Esophagus (tissue), 2 donors: ENCODE results near the gene ARMH2. TPM values are rescaled to one million over a fixed set of nuclear protein-coding genes. Genes with fewer than 3 reads are reported as not detected.
A peak's percentile ranks its signal among the peaks of the same experiment; 100 is the strongest.

Source experiments
- H3K27ac ChIP-seq, 2 donors: one replicate each; pipeline ENCODE4 v1.5.1; 2013; ENCODE audit warnings: low read depth in 2 of 2, mild to moderate bottlenecking in 2 of 2, inconsistent platforms in 1 of 2, low read length in 1 of 2, moderate library complexity in 1 of 2
- H3K27me3 ChIP-seq, 2 donors: one replicate each; pipeline ENCODE4 v1.6.1; 2013; ENCODE audit warnings: low read length in 2 of 2, control low read depth in 1 of 2, mild to moderate bottlenecking in 1 of 2; ENCODE audit not compliant: insufficient read depth in 2 of 2, control insufficient read depth in 1 of 2
- H3K36me3 ChIP-seq, 2 donors: one replicate each; pipeline ENCODE4 v1.6.1; 2013; ENCODE audit warnings: low read length in 1 of 2; ENCODE audit not compliant: control insufficient read depth in 2 of 2, insufficient read depth in 2 of 2
- H3K4me1 ChIP-seq, 2 donors: one replicate each; pipeline ENCODE4 v1.6.1; 2013; ENCODE audit warnings: low read length in 1 of 2; ENCODE audit not compliant: control insufficient read depth in 2 of 2, insufficient read depth in 2 of 2
- H3K4me3 ChIP-seq, 2 donors: one replicate each; pipeline ENCODE4 v1.5.1; 2013; ENCODE audit warnings: low read length in 2 of 2, mild to moderate bottlenecking in 2 of 2, low read depth in 1 of 2, moderate library complexity in 1 of 2
- H3K9me3 ChIP-seq, 2 donors: one replicate each; pipeline ENCODE4 v1.6.1; 2013; ENCODE audit warnings: mild to moderate bottlenecking in 2 of 2, low read depth in 1 of 2, low read length in 1 of 2, moderate library complexity in 1 of 2; ENCODE audit not compliant: control insufficient read depth in 2 of 2, insufficient read depth in 1 of 2
- WGBS, 2 donors: extraction: QIAGEN DNeasy Blood & Tissue Kit; methylation state at CpG; one replicate each; pipeline ENCODE4 v1.1.7; 2013; 5-methylcytosine and 5-hydroxymethylcytosine counted together
- polyA plus RNA-seq, 2 donors: library from polyadenylated mRNA; stranded (reverse); fragments of 200-250 nt; gene quantifications; one replicate each; pipeline ENCODE4 v1.2.3, GENCODE V29; 2013
- donor health status: healthy with polysubstance abuse.
- donor health status: Bipolar disorder and iron deficiency.

Gene ARMH2
- polyA plus RNA-seq, 2 donors, result not detected

DNA sequence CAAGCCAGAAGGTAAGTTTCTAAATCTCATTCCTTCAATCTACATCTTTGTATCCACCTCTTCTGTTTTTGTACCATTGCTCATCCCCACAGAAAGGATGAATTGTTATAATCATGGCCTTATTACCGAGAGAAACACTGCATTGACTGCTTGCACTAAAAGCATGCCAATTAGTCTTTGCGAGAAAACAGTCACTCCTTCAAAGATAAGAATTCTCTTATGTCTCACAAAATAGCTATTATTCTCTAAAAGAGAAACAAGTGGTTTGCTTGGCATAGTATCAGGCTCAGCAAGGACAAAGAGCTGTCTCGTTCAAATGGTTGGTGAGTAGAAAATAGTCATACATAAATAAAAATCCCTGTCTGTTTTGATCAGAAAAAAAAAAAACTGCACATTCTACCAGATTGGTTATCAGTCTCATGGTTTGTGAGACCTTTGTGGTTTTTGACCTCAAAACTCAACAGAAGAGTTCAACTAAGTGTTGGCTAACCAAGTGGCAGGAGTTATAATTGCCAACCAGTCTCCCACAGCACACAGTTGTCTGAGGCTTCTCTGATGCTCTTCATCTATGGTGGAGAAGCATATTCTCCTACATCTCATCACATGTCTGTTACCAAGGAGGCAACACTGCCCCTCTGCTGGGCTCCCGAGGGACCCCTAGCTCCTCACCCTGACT is 35.1 kb upstream of the ARMH2 start:
- H3K4me1 ChIP-seq, result peaks cover 0 to 3% of the 10 kb centered on the region in 2 donors
- no peaks in the 10 kb centered on the region for H3K36me3 ChIP-seq
- 89% methylated on average over 4 of the region's 4 CpGs for WGBS, 2 donors
- no peaks in the 10 kb centered on the region for H3K9me3 ChIP-seq
- no peak overlapping the region for H3K27ac ChIP-seq
- H3K4me3 ChIP-seq, result no peak overlapping the region
- no peaks in the 10 kb centered on the region for H3K27me3 ChIP-seq

GRCh38 chr6:24832794-24833193 is 34.1 kb upstream of the ARMH2 start:
- peaks cover 0 to 5% of the 10 kb centered on the region in 2 donors for H3K4me1 ChIP-seq
- WGBS, 2 donors, result 97% methylated on average over 1 of the region's 1 CpG
- no peak overlapping the region for H3K4me3 ChIP-seq
- H3K9me3 ChIP-seq, result no peaks in the 10 kb centered on the region
- H3K27ac ChIP-seq, result no peak overlapping the region
- H3K27me3 ChIP-seq, result no peaks in the 10 kb centered on the region
- no peaks in the 10 kb centered on the region for H3K36me3 ChIP-seq

DNA sequence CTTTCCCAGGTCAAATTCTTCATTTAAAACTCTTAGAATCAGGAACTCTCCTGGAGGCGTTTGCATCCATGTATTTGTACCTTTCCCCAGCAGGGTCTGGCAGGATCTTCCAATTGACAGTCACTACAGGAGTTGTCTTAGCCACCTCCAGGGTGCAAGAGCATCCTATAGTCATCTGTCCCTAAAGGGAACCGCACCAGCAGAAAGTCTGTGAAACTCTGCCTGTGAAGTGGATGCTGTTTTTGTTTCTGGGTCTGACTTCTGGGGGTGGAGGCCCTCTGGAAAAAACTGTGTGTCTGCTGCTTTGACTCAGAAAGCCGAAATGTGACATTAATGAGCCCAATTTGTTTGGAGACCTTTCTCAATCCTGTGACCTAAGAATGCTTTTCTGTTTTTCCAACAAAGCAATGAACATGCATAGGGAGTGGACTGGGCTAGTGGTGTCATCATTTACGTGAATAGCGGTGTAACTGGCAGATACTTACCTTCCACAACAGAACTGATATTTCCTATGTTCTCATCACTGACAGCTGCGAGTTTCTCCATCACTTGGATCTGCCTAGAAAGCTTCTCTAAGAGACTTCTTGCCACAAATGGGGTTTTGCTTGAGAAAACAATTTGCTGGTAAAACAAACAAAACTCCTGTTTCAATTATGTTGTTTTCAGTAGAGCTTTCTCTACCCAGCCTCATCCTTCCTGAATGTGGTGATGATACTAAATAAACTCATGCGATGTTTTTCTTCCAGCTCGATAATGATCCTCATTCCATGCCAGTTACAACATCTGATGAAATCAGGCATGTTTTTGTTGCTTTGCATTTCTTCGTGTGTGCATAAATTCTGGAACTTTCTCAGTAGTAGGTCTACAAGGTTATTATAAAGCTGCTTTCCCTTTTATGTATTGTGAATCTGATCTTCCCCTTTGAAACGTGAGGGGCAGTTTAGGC is 33.3 kb upstream of the ARMH2 start:
- WGBS, 2 donors, result 75 to 78% methylated on average over 10 of the region's 10 CpGs
- no peaks in the 10 kb centered on the region for H3K9me3 ChIP-seq
- no peak overlapping the region for H3K27ac ChIP-seq
- H3K4me1 ChIP-seq, result peaks cover 0 to 7% of the 10 kb centered on the region in 2 donors
- H3K4me3 ChIP-seq, result no peak overlapping the region
- no peaks in the 10 kb centered on the region for H3K27me3 ChIP-seq
- H3K36me3 ChIP-seq, result no peaks in the 10 kb centered on the region

DNA sequence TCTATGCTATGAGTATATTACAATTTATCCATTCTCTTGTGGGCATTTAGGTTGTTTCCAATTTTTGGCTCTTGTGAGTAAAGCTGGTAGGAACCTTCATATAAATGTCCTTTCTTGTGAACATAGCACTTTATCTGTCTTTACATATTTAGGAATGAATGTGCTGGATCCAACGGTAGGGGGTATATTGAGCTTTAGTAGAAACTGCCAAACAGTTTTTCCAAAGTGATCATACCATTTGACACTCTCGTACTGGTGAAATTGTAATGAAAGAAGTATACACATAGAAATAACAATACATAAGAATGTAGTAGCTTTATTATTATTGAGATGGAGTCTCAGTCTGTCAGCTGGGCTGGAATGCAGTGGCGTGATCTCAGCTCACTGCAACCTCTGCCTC is 30.9 kb upstream of the ARMH2 start:
- peaks cover 0 to 5% of the 10 kb centered on the region in 2 donors for H3K4me1 ChIP-seq
- WGBS, 2 donors, result 84 to 93% methylated on average over 3 of the region's 3 CpGs
- no peak overlapping the region for H3K4me3 ChIP-seq
- no peak overlapping the region for H3K27ac ChIP-seq
- H3K36me3 ChIP-seq, result no peaks in the 10 kb centered on the region
- H3K27me3 ChIP-seq, result no peaks in the 10 kb centered on the region
- H3K9me3 ChIP-seq, result no peaks in the 10 kb centered on the region

DNA sequence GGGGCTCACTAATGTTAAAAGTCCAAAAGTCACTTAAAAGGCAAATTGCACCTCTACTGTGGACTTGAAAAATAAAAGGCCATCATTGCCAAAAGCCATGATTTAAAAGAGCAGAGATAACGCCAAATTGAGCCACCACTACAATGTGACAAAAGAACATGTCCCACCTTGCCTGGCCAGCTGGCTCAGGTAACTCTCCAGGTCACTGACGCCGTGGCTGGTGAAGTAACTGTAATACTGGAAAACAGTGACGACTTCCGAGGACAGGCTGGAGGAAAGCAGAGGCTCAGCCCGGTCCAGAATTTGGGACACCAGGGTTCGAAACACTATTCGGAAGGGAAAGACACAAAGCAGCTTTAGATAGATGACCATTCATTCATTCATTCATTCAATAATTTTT is 29.3 kb upstream of the ARMH2 start:
- no peak overlapping the region for H3K27ac ChIP-seq
- peaks cover 0 to 5% of the 10 kb centered on the region in 2 donors for H3K4me1 ChIP-seq
- no peaks in the 10 kb centered on the region for H3K27me3 ChIP-seq
- H3K4me3 ChIP-seq, result no peak overlapping the region
- H3K36me3 ChIP-seq, result no peaks in the 10 kb centered on the region
- no peaks in the 10 kb centered on the region for H3K9me3 ChIP-seq
- 72 to 75% methylated on average over 8 of the region's 8 CpGs for WGBS, 2 donors

DNA sequence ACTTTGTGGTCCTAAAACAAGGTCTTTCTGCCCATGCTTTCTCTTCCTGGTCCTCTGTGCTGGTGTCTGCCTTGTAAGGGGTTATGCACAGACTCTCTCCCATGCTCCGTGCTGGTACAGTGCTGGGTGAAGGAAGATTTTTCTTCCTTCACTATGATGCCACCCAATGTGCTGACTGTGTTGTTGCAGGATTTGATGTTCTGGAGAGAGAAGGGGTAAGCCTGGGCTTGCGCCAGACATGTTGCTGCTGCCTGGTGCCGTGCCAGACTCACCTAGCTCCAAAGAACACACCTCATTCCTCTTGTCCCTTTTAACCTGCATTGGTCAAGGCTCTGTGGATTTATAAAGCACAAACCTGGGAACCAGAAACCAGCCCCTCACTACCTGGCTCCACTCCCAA is 28.4 kb upstream of the ARMH2 start:
- Histone ChIP-seq H3K27ac (peak overlapping the region in 1 of 2 donors; percentile 20), H3K9me3 (no peaks in the 10 kb centered on the region), H3K4me3 (no peak overlapping the region), H3K27me3 (no peaks in the 10 kb centered on the region), H3K4me1 (peaks cover 0 to 5% of the 10 kb centered on the region in 2 donors), H3K36me3 (no peaks in the 10 kb centered on the region)
- WGBS, 2 donors, result 61 to 66% methylated on average over 3 of the region's 3 CpGs

- no peaks in the 10 kb centered on the region for H3K9me3 ChIP-seq
- no peaks in the 10 kb centered on the region for H3K27me3 ChIP-seq
- WGBS, 2 donors, result 50 to 62% methylated on average over 2 of the region's 2 CpGs
- H3K4me1 ChIP-seq, result peaks cover 0 to 5% of the 10 kb centered on the region in 2 donors
- H3K27ac ChIP-seq, result no peak overlapping the region
- H3K36me3 ChIP-seq, result no peaks in the 10 kb centered on the region
- H3K4me3 ChIP-seq, result no peak overlapping the region
These were observed 26.5 kb upstream of the ARMH2 start for GRCh38 chr6:24825130-24825630.

DNA sequence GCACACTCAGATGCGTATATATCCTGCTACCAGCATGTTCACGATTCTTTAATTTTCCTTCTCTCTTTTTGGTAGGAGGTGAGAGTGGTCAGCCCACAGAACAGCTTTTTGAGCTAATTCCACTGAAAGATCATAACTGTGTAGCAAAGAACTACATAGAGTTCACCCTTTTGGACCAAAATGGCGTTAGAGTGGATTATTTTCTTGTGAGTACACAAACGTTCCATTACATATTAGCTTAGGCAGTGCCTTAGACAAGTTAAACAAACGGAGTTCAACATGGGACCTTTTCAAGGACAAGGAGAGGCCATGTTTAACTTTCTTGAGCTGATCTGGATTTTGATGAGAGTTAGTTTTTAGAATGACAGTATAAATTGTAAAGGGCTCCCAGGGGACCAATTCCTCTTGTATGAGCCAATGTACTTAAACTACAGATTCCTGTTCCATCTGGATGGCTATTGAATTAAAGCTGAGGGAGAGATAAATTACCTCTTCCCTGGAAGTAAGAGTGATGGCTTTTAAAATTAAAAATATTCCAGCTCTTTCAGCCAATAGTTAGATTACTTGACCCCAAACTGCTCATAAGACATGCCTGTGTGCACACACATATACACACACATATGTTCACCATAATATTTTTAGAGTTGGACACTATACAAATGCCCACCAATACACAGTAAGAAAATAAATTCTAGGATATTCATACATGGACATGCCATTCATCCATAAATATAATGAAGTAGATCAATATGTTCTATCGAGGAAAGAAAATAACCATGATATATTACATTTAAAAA is 25.6 kb upstream of the ARMH2 start:
- no peak overlapping the region for H3K27ac ChIP-seq
- 79 to 91% methylated on average over 6 of the region's 6 CpGs for WGBS, 2 donors
- peaks cover 0 to 5% of the 10 kb centered on the region in 2 donors for H3K4me1 ChIP-seq
- H3K4me3 ChIP-seq, result no peak overlapping the region
- no peaks in the 10 kb centered on the region for H3K9me3 ChIP-seq
- no peaks in the 10 kb centered on the region for H3K36me3 ChIP-seq
- no peaks in the 10 kb centered on the region for H3K27me3 ChIP-seq

DNA sequence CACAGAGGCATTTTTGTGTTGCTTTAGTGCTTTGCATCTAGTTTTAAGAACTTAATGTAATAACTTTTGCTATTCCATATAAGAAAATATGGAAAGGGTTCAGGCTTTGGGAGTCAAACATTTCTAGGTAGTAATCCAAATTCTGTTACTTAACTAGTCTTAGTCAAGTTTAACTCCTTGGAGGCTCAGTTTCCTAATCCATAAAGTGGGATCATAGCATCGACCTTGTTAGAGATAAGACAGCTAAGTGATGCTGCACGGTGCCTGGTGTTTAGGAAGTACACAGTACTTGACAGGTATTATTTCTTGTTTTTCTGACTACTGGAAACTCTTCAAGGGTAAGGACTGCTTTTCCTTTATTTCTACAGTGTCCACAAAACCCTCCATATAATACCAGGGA is 24.5 kb upstream of the ARMH2 start:
- no peaks in the 10 kb centered on the region for H3K9me3 ChIP-seq
- peaks cover 0 to 5% of the 10 kb centered on the region in 2 donors for H3K4me1 ChIP-seq
- no peak overlapping the region for H3K4me3 ChIP-seq
- H3K36me3 ChIP-seq, result no peaks in the 10 kb centered on the region
- no peaks in the 10 kb centered on the region for H3K27me3 ChIP-seq
- 80 to 93% methylated on average over 2 of the region's 2 CpGs for WGBS, 2 donors
- no peak overlapping the region for H3K27ac ChIP-seq
